Bronchial epithelial cell (primary cell): ENCODE results near the gene PRKCE. TPM values are rescaled to one million over a fixed set of nuclear protein-coding genes. Genes with fewer than 3 reads are reported as not detected.

Experiments used
- DNase-seq: peaks from one replicate; pipeline ENCODE4 v3.0.0-alpha.2; 2010; ENCODE audit warnings: low read depth
- FAIRE-seq: peaks from 2 replicates; lab custom pipeline; 2011; peaks lifted over from hg19 to GRCh38; lab: Jason Lieb, UNC
- H3K27me3 ChIP-seq: 2 replicates; pipeline ENCODE4 v1.5.1; 2011; ENCODE audit warnings: low read length; ENCODE audit not compliant: control insufficient read depth, insufficient read depth
- H3K36me3 ChIP-seq: 2 replicates; pipeline ENCODE4 v1.5.1; 2011; ENCODE audit warnings: low read length; ENCODE audit not compliant: control insufficient read depth, insufficient read depth
- H3K4me3 ChIP-seq: 2 replicates; pipeline ENCODE4 v1.5.1; 2011; ENCODE audit warnings: mild to moderate bottlenecking, low read depth, low read length, control low read depth
- total RNA-seq: library from RNA; depleted of rRNA; stranded (reverse); fragments of >200 nt; gene quantifications from 2 replicates; pipeline ENCODE4 v1.2.1, GENCODE V29; 2014
- TF ChIP-seq, protein P1 (sequence below): IDR thresholded peaks from 2 replicates; pipeline ENCODE4 v1.5.1; 2011; ENCODE audit warnings: mild to moderate bottlenecking, moderate library complexity, low read length, control low read depth, inconsistent platforms; ENCODE audit not compliant: insufficient read depth, severe bottlenecking

Gene PRKCE
- total RNA-seq, 1 donor from 2014 or later, result 6.3 TPM

DNA sequence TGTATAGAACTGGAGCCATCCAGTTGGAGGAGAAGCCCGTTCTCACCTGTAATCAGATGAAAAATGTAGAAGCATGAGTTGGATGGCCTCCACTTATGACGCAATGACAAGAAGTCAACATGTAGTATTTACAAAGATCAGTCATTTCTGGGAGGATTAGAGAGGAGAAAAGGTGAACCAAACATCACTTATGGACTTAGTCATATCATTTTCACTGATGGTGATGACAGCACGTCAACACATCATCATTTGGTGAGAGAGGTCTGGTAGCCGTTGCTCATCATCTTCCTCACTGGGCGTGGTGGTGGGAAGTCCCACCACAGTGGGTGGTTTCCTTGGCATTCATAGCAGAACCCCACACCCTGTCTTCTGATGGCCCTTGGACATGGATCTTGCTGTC lies 381.5 kb downstream of the PRKCE start:
- peak; percentile 99 for FAIRE-seq
- TF ChIP-seq, protein P1, sequence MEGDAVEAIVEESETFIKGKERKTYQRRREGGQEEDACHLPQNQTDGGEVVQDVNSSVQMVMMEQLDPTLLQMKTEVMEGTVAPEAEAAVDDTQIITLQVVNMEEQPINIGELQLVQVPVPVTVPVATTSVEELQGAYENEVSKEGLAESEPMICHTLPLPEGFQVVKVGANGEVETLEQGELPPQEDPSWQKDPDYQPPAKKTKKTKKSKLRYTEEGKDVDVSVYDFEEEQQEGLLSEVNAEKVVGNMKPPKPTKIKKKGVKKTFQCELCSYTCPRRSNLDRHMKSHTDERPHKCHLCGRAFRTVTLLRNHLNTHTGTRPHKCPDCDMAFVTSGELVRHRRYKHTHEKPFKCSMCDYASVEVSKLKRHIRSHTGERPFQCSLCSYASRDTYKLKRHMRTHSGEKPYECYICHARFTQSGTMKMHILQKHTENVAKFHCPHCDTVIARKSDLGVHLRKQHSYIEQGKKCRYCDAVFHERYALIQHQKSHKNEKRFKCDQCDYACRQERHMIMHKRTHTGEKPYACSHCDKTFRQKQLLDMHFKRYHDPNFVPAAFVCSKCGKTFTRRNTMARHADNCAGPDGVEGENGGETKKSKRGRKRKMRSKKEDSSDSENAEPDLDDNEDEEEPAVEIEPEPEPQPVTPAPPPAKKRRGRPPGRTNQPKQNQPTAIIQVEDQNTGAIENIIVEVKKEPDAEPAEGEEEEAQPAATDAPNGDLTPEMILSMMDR, result no peak
- H3K27me3 ChIP-seq, result no peaks in the 10 kb centered on the region
- no peak overlapping the region for H3K4me3 ChIP-seq
- peak; percentile 99 for DNase-seq
- H3K36me3 ChIP-seq, result no peaks in the 10 kb centered on the region

DNA sequence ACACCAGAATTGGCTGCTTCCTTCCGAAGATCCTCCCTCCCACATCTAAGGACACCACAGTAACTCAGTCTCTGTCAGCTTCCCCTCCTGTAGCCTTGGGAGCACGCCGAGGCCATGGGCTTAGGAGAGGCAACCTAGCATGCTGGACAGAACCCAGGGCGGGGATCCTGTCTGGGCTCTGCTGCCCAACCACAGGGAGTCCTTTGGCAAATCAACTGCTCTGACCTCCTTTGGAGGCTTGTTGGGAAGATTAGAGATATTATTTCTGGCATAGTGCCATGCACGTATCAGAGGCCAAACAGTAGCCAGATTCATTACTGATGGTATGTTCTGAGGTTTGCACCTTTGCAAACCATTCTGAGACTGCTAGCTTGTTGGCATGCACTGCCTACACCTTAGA lies 383.1 kb downstream of the PRKCE start:
- DNase-seq, result no peak
- no peaks in the 10 kb centered on the region for H3K36me3 ChIP-seq
- H3K27me3 ChIP-seq, result no peaks in the 10 kb centered on the region
- no peak overlapping the region for H3K4me3 ChIP-seq
- TF ChIP-seq, protein P1, result no peak
- FAIRE-seq, result no peak

DNA sequence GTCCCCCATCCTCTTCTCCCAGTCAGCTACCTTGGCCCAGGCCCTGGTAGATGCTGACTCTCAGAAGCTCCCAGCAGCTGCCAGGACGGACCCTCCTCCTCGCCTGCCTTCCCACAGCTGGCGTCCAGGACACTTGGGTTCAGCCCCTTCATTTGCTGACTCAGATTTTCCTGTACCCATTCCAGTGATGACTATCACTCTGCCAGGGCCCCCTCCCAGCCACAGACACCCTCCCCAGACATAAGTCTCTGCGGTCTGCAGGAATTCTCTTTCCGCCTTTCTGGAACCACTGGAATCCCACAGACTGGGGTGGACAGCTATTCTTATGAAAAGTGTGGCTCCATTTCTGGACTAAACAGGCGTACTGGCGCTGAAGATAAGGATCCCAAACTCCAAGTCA lies 385.5 kb downstream of the PRKCE start:
- H3K36me3 ChIP-seq, result no peaks in the 10 kb centered on the region
- no peaks in the 10 kb centered on the region for H3K27me3 ChIP-seq
- H3K4me3 ChIP-seq, result no peak overlapping the region
- TF ChIP-seq, protein P1, result no peak
- DNase-seq, result no peak
- no peak for FAIRE-seq

DNA sequence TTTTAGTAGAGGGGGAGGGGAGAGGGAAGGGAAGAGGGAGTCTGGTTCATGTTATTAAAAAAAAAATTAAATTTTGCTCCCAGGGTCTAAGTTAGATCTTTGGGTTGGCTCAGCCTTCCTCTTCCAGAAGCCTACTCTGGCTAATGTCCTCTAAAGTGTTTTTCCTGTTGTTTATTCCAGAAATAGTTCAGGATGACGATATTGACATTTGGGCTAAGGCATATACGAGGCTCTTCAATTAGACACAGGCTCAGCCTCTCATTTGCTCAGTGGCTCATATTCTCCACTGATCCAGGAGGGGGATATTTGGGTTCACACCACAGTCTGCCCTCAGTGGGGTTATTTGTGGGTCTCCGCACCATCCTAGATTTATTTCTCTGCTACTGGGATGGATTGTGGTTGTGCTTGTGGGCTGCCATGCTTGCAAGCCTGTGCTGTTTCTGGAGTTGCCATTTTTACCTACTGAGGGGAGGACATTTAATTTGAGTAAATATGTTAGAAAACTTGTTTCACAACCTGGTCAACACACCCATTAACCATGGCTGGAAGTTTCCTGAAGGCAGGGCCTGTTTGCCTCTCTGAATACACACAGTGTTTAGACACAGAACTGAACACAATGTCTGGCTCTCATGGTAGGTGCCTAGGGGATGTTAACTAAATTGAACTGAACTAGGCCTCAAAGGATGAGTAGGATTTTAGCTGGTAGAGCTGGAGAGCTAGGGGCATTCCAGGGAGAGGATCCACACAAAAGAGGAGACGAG lies 388.2 kb downstream of the PRKCE start:
- no peak for FAIRE-seq

GRCh38 chr2:46040563-46041155 lies 389.2 kb downstream of the PRKCE start:
- Histone ChIP-seq H3K27me3 (no peaks in the 10 kb centered on the region), H3K36me3 (no peaks in the 10 kb centered on the region), H3K4me3 (no peak overlapping the region)
- FAIRE-seq (no peak), DNase-seq (no peak)
- TF ChIP-seq, protein P1, result no peak

More for the DNA sequence above, 388.2 kb downstream of the PRKCE start:
- H3K4me3 ChIP-seq, result no peak overlapping the region
- no peaks in the 10 kb centered on the region for H3K27me3 ChIP-seq
- H3K36me3 ChIP-seq, result no peaks in the 10 kb centered on the region
- TF ChIP-seq, protein P1, result no peak
- no peak for DNase-seq

GRCh38 chr2:46041434-46041833 lies 390.0 kb downstream of the PRKCE start:
- Histone ChIP-seq H3K27me3 (no peaks in the 10 kb centered on the region), H3K36me3 (no peaks in the 10 kb centered on the region), H3K4me3 (no peak overlapping the region)
- TF ChIP-seq, protein P1, result no peak
- peak; percentile 48 for DNase-seq
- FAIRE-seq, result no peak
